Stomach (tissue), 4 donors: ENCODE data around the gene JMJD1C.

Experiments used
- CTCF ChIP-seq, 7 experiments: fragments of 450-650 bp in 4 of 7; fragments of 200-600 bp in 3 of 7; sonication (generic) in 3 of 7; IDR thresholded peaks; one replicate each; pipeline ENCODE4 v1.5.1; 2016 to 2019; ENCODE audit warnings: antibody characterized with exemption in 7 of 7, control low read depth in 2 of 7, mild to moderate bottlenecking in 1 of 7
- POLR2A ChIP-seq, 4 donors: fragments of 450-650 bp; IDR thresholded peaks; one replicate each; pipeline ENCODE4 v1.6.1; 2016; ENCODE audit warnings: antibody characterized with exemption in 4 of 4, control low read depth in 2 of 4, mild to moderate bottlenecking in 1 of 4, moderate library complexity in 1 of 4

GRCh38 chr10:63388421-63389031, 77.3 kb downstream of the JMJD1C start:
- TF ChIP-seq POLR2A (IDR thresholded peaks at IDR 0.05), result no peak
- no peak for TF ChIP-seq CTCF (IDR thresholded peaks at IDR 0.05)
